Mucosa of descending colon (tissue), 3 donors: Measurements from ENCODE around the gene TBC1D9. TPM values are rescaled to one million over a fixed set of nuclear protein-coding genes. Genes with fewer than 3 reads are reported as not detected.
A peak's percentile ranks its signal among the peaks of the same experiment; 100 is the strongest.

ENCODE experiments used
- ATAC-seq: fragments of 200-7000 bp; cut with Tn5 transposase; one replicate; pipeline ENCODE4 v1.9.1; 2020; ENCODE audit warnings: mild to moderate bottlenecking, moderate library complexity
- DNase-seq, 3 donors: peaks; one replicate each; pipeline ENCODE4 v3.0.0-alpha.2; 2020
- H3K36me3 ChIP-seq: fragments of 200-600 bp; one replicate; pipeline ENCODE4 v1.8.0; 2021; ENCODE audit warnings: low read depth, mild to moderate bottlenecking
- H3K4me1 ChIP-seq: fragments of 200-600 bp; one replicate; pipeline ENCODE4 v1.8.0; 2021; ENCODE audit warnings: low read depth, mild to moderate bottlenecking
- H3K4me3 ChIP-seq: fragments of 200-600 bp; one replicate; pipeline ENCODE4 v1.8.0; 2021; ENCODE audit warnings: mild to moderate bottlenecking
- H3K9me3 ChIP-seq: fragments of 200-600 bp; one replicate; pipeline ENCODE4 v1.8.0; 2021; ENCODE audit warnings: mild to moderate bottlenecking
- intact Hi-C, 2 donors: fragments of 100-400 bp; cut with DNase I in 1 of 2; cut with micrococcal nuclease in 1 of 2; formaldehyde crosslinking; loops; one replicate each; pipeline versions ENCODE4 v1.11.0 to v1.11.1; 2022; cut with DNase I, micrococcal nuclease
- total RNA-seq, 3 donors: library from RNA; stranded (reverse); fragmentation: NEBNext Ultra II Directional in 2 of 3; extraction: Animal tissue kit (Norgen Biotek cat#: 25700) in 2 of 3; gene quantifications; one replicate each; pipeline versions ENCODE4 v1.2.1 to v1.2.4, GENCODE V29; 2021 to 2023
- TF ChIP-seq, protein P1 (sequence below): fragments of 200-600 bp; IDR thresholded peaks from one replicate; pipeline ENCODE4 v1.8.0; 2022; ENCODE audit warnings: antibody characterized with exemption, mild to moderate bottlenecking
- donor health status: DM: no; HTN: no; CAD: no; lungs with moderate emphysema.
- donor health status: DM: no; HTN: no; CAD: no.
- donor health status: DM: no; HTN: yes; CAD: no.

TBC1D9 gene
- total RNA-seq, 3 donors from 2014 or later = 9.1 to 20.2 (median 11.6) TPM

DNA sequence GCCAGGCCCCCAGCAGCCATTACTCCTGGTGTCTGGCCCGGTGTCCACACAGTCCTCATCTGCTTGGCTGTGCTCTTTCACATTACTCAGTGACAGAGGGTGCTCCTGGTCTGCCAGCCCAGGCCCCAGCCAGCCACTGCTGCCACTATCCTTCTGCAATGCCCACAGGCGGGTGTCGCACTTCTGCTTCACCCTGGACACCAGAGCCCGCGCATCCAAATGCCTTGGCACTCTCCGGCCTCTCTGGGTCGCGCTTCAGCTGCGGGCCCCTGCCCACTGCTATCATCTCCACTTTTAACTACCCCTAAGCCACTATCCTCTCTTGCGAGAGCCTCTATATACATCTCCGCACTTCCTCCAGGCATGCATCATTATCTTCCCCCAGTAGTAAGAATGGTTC lies 111.0 kb downstream of the TBC1D9 start:
- DNase-seq (no peak), ATAC-seq (no peak)
- Histone ChIP-seq H3K9me3 (no peaks in the 10 kb centered on the region), H3K4me1 (no peaks in the 10 kb centered on the region), H3K4me3 (no peak overlapping the region), H3K36me3 (no peaks in the 10 kb centered on the region)
- TF ChIP-seq, protein P1, sequence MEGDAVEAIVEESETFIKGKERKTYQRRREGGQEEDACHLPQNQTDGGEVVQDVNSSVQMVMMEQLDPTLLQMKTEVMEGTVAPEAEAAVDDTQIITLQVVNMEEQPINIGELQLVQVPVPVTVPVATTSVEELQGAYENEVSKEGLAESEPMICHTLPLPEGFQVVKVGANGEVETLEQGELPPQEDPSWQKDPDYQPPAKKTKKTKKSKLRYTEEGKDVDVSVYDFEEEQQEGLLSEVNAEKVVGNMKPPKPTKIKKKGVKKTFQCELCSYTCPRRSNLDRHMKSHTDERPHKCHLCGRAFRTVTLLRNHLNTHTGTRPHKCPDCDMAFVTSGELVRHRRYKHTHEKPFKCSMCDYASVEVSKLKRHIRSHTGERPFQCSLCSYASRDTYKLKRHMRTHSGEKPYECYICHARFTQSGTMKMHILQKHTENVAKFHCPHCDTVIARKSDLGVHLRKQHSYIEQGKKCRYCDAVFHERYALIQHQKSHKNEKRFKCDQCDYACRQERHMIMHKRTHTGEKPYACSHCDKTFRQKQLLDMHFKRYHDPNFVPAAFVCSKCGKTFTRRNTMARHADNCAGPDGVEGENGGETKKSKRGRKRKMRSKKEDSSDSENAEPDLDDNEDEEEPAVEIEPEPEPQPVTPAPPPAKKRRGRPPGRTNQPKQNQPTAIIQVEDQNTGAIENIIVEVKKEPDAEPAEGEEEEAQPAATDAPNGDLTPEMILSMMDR = no peak
- intact Hi-C loops = no loop called here

DNA sequence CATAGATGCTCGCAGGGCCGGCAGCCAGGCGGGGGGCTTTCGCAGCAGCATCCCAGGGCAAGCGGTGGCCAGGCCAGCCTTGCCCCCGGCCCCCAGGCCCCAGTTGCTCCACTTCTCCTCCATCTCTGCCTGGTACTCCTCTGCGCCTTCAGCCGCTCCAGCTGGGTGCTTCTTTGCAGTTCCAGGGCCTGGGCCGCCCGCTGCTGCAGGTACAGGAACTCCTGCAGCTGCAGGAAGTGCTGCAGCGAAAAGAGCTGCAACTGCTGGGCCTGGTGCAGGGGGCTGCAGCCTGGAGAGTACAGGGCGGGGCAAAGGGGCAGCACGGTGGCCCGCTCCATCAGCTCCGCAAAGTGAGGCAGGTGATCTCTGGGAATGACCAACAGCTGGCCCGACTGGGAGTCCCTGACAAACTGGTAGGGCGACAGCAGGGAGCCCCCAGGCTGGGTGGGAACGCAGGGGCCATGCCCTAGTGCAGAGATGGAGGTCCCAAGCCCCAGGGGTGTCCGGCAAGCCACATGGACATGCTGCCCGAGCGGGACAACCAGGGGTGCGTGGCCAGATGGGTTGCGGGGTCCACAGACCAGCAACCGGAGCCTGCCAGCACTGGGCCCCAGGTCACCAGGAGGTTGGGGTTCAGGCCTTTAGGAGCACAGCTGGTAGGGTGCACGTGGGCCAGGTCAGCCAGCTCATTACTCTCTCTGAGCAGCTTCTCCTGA lies 111.6 kb downstream of the TBC1D9 start:
- no peak for ATAC-seq
- Histone ChIP-seq H3K4me3 (no peak overlapping the region), H3K9me3 (no peaks in the 10 kb centered on the region), H3K36me3 (no peaks in the 10 kb centered on the region), H3K4me1 (no peaks in the 10 kb centered on the region)
- DNase-seq = no peak
- intact Hi-C loops = no loop called here
- TF ChIP-seq, protein P1 = no peak

DNA sequence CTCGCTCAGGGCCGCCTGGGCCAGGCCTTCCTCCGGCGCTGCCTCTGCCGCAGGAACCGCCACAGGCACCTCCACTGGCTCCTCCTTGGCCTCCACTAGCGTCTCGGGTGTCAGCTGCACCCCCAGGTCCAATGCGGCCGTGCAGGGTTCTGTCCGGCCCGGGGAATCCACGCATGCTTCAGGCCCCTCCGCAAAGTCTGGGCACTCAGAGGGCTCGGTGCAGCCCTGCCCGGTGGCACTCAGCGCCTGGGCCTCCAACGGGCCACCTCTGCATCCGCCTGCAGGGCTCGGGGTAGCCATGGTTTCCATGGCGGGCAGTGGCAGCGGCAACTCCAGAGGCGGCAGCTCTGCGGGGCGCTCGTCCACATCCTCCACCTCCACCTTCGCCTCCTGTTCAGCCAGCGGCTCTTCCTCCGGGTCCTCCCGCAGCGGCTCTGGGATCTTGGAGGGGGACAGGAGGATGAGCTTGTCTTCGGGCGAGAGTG lies 112.6 kb downstream of the TBC1D9 start:
- Histone ChIP-seq H3K4me3 (no peak overlapping the region), H3K36me3 (no peaks in the 10 kb centered on the region), H3K4me1 (no peaks in the 10 kb centered on the region), H3K9me3 (no peaks in the 10 kb centered on the region)
- intact Hi-C loops = no loop called here
- no peak for ATAC-seq
- no peak for DNase-seq
- TF ChIP-seq, protein P1 = no peak

DNA sequence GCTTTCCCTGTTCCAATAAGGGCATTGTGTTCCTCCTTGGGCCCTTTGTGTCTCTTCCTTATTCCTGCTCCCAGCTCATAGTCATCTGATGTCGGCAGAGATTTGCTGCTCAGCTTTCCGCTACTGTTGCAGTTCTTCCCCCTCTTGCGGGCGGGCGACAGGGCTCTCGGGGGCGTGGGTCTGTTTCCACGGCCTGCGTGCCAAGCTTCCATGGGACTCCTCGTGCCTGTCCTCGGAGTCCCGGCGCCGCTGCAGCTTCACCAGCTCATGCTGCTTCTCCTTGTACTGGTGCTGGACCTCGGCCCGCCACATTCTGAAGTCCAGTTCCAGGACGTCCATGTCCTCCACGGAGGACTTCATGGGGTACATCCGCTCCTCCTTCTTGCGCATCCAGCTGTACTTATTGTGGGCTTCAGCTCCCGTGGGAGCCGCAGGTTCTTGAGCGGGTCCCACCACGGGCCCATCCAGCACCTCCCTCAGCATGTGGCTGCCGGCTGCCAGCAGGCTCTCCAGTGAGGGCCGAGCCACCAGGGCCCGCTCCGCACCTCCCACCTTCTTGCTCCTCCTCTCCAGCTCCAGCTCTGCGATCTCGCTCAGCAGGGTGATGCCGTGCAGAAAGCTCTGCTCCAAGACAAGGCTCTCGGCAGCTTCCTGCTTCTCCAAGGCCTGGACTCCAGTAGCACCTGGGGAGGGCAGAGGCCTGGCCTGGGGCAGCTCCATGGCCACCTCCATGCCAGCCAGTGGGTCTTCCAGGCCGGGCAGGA lies 113.3 kb downstream of the TBC1D9 start:
- DNase-seq (no peak), ATAC-seq (peak; percentile 25)
- TF ChIP-seq, protein P1 = no peak
- no peak overlapping the region for H3K4me3 ChIP-seq
- intact Hi-C loops = no loop called here
- H3K4me1 ChIP-seq = no peaks in the 10 kb centered on the region
- H3K9me3 ChIP-seq = no peaks in the 10 kb centered on the region
- no peaks in the 10 kb centered on the region for H3K36me3 ChIP-seq

DNA sequence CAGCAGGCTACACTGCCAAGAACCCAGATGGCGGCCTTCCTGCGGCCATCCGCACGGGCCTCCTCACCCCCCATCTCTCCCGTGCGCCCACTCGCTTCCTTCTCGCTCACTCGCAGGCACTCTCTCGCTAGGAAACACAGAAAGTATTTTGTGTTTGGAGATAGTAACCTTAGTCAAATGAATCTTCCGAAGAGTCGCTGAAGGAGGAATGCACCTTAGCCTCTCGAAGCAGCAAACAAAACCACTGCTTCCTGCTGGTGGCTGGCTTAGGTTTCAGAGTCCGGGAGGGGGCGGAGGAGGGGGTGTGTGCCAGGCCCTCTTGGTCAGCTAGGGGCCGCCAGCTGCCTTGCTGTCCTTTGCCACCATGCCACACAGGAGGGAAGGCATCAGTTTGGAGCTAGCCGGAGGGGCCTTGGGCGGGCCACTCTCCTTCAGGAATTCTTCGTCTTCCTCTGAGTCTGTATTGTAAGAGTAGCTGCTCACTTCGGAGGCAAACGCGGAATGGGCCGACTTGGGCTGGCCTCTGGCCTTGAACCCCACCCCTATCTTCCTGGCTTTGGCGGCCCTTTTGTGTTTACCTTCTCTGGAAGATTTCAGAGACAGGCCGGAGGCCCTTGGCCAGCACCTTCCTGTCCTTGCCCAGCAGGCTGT lies 114.3 kb downstream of the TBC1D9 start:
- no peak overlapping the region for H3K4me3 ChIP-seq
- no peak for DNase-seq

More for the DNA sequence above, 114.3 kb downstream of the TBC1D9 start:
- Histone ChIP-seq H3K9me3 (no peaks in the 10 kb centered on the region), H3K36me3 (no peaks in the 10 kb centered on the region), H3K4me1 (no peaks in the 10 kb centered on the region)
- intact Hi-C loops = no loop called here
- TF ChIP-seq, protein P1 = no peak
- ATAC-seq = no peak
